Vagina (tissue), 2 donors: ENCODE results near the gene PSMA4.

Source experiments
- POLR2AphosphoS5 ChIP-seq, 2 donors: sonication (generic); formaldehyde crosslinking; IDR thresholded peaks; one replicate each; pipeline ENCODE4 v1.9.0; 2017; ENCODE audit warnings: antibody characterized with exemption in 2 of 2, mild to moderate bottlenecking in 2 of 2, low read depth in 1 of 2; ENCODE audit not compliant: insufficient read depth in 1 of 2
- TF ChIP-seq, protein P1 (sequence below), 3 experiments: fragments of 450-650 bp in 2 of 3; fragments of 200-600 bp in 1 of 3; sonication (generic) in 1 of 3; IDR thresholded peaks; one replicate each; pipeline ENCODE4 v1.5.1; 2017 to 2019; ENCODE audit warnings: antibody characterized with exemption in 3 of 3, mild to moderate bottlenecking in 2 of 3, moderate library complexity in 2 of 3

DNA sequence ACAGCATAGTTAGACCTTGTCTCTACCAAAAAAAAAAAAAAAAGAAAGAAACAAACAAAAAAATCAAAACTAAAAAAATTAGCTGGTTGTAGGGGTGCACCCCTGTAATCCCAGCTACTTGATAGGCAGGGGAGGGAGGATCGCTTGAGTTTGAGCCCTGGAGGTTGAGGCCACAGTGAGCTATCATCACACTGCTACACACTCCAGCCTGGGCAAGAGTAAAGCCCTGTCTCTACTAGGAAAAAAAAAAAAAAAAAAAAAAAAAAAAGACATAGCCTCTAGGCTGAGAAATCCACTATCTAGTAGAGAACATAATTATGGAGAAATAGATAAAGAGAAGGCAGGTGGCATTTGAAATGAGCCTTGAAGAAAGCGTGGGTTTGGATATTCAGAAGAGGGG, 22.8 kb downstream of the PSMA4 start:
- TF ChIP-seq, protein P1, sequence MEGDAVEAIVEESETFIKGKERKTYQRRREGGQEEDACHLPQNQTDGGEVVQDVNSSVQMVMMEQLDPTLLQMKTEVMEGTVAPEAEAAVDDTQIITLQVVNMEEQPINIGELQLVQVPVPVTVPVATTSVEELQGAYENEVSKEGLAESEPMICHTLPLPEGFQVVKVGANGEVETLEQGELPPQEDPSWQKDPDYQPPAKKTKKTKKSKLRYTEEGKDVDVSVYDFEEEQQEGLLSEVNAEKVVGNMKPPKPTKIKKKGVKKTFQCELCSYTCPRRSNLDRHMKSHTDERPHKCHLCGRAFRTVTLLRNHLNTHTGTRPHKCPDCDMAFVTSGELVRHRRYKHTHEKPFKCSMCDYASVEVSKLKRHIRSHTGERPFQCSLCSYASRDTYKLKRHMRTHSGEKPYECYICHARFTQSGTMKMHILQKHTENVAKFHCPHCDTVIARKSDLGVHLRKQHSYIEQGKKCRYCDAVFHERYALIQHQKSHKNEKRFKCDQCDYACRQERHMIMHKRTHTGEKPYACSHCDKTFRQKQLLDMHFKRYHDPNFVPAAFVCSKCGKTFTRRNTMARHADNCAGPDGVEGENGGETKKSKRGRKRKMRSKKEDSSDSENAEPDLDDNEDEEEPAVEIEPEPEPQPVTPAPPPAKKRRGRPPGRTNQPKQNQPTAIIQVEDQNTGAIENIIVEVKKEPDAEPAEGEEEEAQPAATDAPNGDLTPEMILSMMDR (IDR thresholded peaks at IDR 0.05) = no peak
- no peak for TF ChIP-seq POLR2AphosphoS5 (IDR thresholded peaks at IDR 0.05; ENCODE audit: insufficient read depth in 1 of 2, low read depth in 1 of 2)
